GM12873 (cell line): ENCODE data around the gene OGFOD2.

ENCODE experiments used
- TF ChIP-seq, protein P1 (sequence below): IDR thresholded peaks from 2 replicates; pipeline ENCODE4 v1.5.1; 2012; ENCODE audit warnings: low read depth, mild to moderate bottlenecking, moderate library complexity, low read length, control low read depth; ENCODE audit not compliant: insufficient read depth; ENCODE audit errors: missing control alignments

Gene OGFOD2

GRCh38 chr12:122992386-122992785, 17.3 kb downstream of the OGFOD2 start:
- TF ChIP-seq, protein P1, sequence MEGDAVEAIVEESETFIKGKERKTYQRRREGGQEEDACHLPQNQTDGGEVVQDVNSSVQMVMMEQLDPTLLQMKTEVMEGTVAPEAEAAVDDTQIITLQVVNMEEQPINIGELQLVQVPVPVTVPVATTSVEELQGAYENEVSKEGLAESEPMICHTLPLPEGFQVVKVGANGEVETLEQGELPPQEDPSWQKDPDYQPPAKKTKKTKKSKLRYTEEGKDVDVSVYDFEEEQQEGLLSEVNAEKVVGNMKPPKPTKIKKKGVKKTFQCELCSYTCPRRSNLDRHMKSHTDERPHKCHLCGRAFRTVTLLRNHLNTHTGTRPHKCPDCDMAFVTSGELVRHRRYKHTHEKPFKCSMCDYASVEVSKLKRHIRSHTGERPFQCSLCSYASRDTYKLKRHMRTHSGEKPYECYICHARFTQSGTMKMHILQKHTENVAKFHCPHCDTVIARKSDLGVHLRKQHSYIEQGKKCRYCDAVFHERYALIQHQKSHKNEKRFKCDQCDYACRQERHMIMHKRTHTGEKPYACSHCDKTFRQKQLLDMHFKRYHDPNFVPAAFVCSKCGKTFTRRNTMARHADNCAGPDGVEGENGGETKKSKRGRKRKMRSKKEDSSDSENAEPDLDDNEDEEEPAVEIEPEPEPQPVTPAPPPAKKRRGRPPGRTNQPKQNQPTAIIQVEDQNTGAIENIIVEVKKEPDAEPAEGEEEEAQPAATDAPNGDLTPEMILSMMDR: no peak

DNA sequence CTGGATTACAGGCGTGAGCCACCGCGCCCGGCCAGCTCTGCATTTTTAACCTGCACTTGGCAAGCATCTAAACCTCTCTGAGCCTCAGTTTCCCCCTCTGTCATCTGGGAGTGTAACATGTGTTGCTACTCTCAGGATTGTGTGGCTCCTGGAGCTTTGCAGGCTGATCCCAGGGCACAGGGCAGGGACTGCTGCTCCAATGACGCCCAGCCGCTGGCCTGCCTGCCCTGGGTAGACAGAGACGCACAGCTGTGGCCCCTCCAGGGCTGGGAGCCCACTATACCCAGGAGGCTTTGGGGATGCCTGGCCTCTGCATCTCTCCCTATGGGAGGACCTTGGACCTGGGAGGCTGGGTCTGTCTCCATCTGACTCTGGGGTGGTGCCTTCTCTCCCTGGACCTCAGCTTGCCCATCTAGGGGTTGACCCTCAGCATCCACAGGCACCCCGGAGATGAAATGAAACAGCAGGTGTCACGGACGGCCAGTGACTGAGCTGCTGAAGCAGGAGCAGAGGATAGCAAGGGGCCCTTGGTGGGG, 19.2 kb downstream of the OGFOD2 start:
- TF ChIP-seq, protein P1: no peak

DNA sequence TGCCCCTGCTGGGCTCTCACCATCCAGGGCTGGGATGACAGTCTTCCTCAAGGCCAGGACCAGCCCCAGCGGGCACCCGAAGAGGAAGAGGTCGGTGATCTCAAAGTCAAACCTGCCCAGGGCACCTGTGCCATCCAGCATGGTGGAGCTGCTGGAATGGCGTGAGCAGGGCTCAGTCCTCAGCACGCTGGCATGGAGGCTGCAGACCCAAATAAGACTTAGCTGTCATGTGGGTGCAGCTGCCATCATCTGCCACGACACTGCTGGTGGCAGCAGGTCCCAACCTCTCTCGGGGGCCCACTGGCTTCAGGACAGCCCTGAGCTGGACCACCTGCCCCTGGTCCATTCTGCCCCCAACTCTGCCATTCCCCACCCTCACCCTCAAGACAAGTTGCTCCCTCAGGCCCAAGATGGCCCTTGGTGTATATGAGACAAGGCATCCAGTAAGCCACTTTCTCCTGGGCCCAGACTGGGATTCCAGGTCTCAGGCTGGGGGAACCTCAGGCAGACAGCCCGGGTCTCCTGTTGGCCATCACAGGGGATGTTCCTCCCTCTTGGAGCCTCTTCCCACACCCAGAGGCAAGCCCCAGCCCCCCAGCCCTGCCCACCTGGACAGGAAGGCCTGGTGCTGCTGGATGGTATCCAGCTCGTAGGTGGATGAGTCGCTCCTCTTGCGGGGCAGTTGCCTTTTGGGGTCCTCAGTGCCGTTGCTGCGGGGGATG, 19.9 kb downstream of the OGFOD2 start:
- TF ChIP-seq, protein P1: no peak

DNA sequence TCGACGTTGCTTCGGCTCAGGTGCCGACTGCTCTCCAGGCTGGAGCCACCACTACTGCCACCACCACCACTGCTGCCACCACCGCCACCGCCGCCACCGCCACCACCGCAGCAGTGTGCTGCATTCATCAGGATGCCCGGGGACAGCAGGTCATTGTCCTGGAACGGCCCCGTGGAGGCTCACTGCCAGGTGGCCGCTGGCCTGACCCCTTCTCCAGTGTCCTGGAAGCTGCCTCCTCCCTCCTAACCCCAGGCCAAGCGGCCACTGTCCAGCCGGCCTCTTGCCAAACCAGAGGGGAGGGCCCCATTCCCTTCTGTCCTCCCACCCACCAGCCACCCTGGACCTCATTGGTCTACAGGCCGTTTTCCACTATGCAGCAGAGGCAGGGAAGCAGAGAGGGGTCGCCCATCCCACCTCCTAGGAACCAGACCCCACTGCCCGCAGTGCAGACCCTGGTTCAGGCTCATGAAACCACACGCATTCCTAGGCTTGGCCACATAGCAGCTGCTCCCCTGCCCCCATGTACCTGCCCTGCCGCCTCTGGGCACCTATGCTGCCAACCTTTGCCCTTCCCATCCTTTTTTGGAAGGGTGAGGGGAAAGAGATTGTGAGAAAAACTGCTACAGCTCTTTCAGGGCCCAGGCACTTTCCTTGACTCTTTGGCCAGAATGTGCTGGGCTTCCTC, 20.6 kb downstream of the OGFOD2 start:
- TF ChIP-seq, protein P1: no peak

- TF ChIP-seq, protein P1: no peak
These were observed 21.2 kb downstream of the OGFOD2 start for GRCh38 chr12:122996188-122996601.

DNA sequence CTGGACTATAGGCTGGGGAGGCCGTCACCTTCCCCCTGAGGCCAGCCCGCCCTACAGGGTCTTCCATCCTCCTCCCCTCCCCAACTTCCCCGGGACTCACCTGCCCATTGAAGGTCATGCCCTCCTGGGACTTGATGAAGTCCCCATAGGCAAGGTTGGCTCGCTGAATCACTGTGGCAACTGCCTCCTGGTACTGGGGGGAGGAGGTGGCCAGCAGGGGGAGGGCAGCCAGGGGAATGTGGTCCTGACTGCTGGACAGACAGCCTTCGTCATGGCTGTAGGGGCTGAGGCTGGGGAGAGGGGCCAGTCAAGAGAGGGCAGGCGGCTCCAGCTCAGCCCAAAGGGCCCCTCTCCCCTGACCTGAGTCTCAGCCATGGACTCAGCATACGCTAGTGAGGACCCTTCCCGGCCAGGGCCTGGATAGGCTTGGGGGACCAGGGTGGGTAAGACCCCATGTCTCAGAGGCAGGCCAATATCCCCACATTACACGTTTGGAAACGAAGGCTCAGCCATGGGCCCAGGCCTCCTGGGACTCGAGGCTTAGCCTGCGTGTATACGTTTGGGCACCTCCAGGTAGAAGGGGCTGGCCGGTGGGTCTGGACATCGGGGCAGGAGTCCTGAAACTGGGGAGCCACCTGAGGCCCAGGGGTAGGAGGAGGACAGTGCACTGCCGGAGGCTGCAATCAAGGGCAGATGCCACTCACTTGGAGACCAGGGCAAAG, 21.7 kb downstream of the OGFOD2 start:
- TF ChIP-seq, protein P1: no peak
